HepG2 (cell line): ENCODE results near the gene PCSK6. TPM values are rescaled to one million over a fixed set of nuclear protein-coding genes. Genes with fewer than 3 reads are reported as not detected.
A peak's percentile ranks its signal among the peaks of the same experiment; 100 is the strongest.

ENCODE experiments used
- BCL6 ChIP-seq: IDR thresholded peaks from 2 replicates; pipeline ENCODE4 v1.6.1; 2016; ENCODE audit warnings: missing genetic modification reagents, missing compliant biosample characterization
- CBX5 ChIP-seq: sonication (generic); formaldehyde crosslinking; IDR thresholded peaks from 2 replicates; pipeline ENCODE4 v1.4.0; 2020; ENCODE audit warnings: missing genetic modification reagents, borderline replicate concordance
- DMAP1 ChIP-seq: IDR thresholded peaks from 2 replicates; pipeline ENCODE4 v1.6.1; 2016
- GTF3A ChIP-seq: sonication (generic); formaldehyde crosslinking; conservative IDR thresholded peaks from 2 replicates; pipeline ENCODE4 v1.4.0; 2020; ENCODE audit warnings: mild to moderate bottlenecking, missing genetic modification reagents
- GZF1 ChIP-seq: sonication (generic); formaldehyde crosslinking; IDR thresholded peaks from 2 replicates; pipeline ENCODE4 v1.5.1; 2020; ENCODE audit warnings: mild to moderate bottlenecking, missing genetic modification reagents
- HIVEP1 ChIP-seq: sonication (generic); formaldehyde crosslinking; IDR thresholded peaks from 2 replicates; pipeline ENCODE4 v1.4.0; 2020; ENCODE audit warnings: mild to moderate bottlenecking, missing genetic modification reagents
- HMGXB3 ChIP-seq: sonication (generic); formaldehyde crosslinking; IDR thresholded peaks from 2 replicates; pipeline ENCODE4 v1.4.0; 2020; ENCODE audit warnings: missing genetic modification reagents, borderline replicate concordance
- HNRNPH1 ChIP-seq: fragments of 200-400 bp; formaldehyde crosslinking; optimal IDR thresholded peaks from 2 replicates; pipeline ENCODE3; 2017; ENCODE audit warnings: mild to moderate bottlenecking, low read depth, low read length
- KLF6 ChIP-seq: IDR thresholded peaks from 2 replicates; pipeline ENCODE4 v1.8.0; 2016; ENCODE audit warnings: missing biosample characterization, missing genetic modification reagents
- MED13 ChIP-seq: sonication (generic); formaldehyde crosslinking; IDR thresholded peaks from 2 replicates; pipeline ENCODE4 v1.5.0; 2020; ENCODE audit warnings: missing genetic modification reagents
- MLX ChIP-seq: IDR thresholded peaks from 2 replicates; pipeline ENCODE4 v1.6.1; 2016
- NFKBIZ ChIP-seq: IDR thresholded peaks from 2 replicates; pipeline ENCODE4 v1.6.1; 2018; ENCODE audit warnings: missing genetic modification reagents, missing compliant biosample characterization
- PRDM10 ChIP-seq: sonication (generic); formaldehyde crosslinking; IDR thresholded peaks from 2 replicates; pipeline ENCODE4 v1.4.0; 2020; ENCODE audit warnings: low read depth, missing genetic modification reagents
- SKI ChIP-seq: fragments of 450-650 bp; IDR thresholded peaks from one replicate; pipeline ENCODE4 v1.6.1; 2018; ENCODE audit warnings: mild to moderate bottlenecking; ENCODE audit not compliant: partially characterized antibody
- TARDBP ChIP-seq: sonication (generic); formaldehyde crosslinking; IDR thresholded peaks from 2 replicates; pipeline ENCODE4 v1.8.0; 2022; ENCODE audit warnings: mild to moderate bottlenecking, missing genetic modification reagents
- TSC22D2 ChIP-seq: sonication (generic); formaldehyde crosslinking; IDR thresholded peaks from 2 replicates; pipeline ENCODE4 v1.5.1; 2020; ENCODE audit warnings: missing genetic modification reagents, mild to moderate bottlenecking, borderline replicate concordance
- YEATS2 ChIP-seq: sonication (generic); formaldehyde crosslinking; IDR thresholded peaks from 2 replicates; pipeline ENCODE4 v1.4.0; 2020; ENCODE audit warnings: missing genetic modification reagents, borderline replicate concordance
- ZBTB38 ChIP-seq: sonication (generic); formaldehyde crosslinking; IDR thresholded peaks from 2 replicates; pipeline ENCODE4 v1.5.1; 2020; ENCODE audit warnings: mild to moderate bottlenecking, missing genetic modification reagents
- ZNF10 ChIP-seq: sonication (generic); formaldehyde crosslinking; IDR thresholded peaks from 2 replicates; pipeline ENCODE4 v1.4.0; 2020; ENCODE audit warnings: mild to moderate bottlenecking, low read depth, missing genetic modification reagents, borderline replicate concordance
- ZNF207 ChIP-seq: fragments of 450-650 bp; IDR thresholded peaks from 2 replicates; pipeline ENCODE4 v1.6.1; 2016; ENCODE audit warnings: antibody characterized with exemption, borderline replicate concordance
- ZNF678 ChIP-seq: sonication (generic); formaldehyde crosslinking; IDR thresholded peaks from 2 replicates; pipeline ENCODE4 v1.4.0; 2020; ENCODE audit warnings: mild to moderate bottlenecking, missing genetic modification reagents
- ZNF703 ChIP-seq: sonication (generic); formaldehyde crosslinking; IDR thresholded peaks from 2 replicates; pipeline ENCODE4 v1.5.1; 2020; ENCODE audit warnings: missing genetic modification reagents, mild to moderate bottlenecking, moderate library complexity, borderline replicate concordance
- ZNF75D ChIP-seq: sonication (generic); formaldehyde crosslinking; IDR thresholded peaks from 2 replicates; pipeline ENCODE4 v1.8.1; 2023; ENCODE audit warnings: missing genetic modification reagents, mild to moderate bottlenecking, borderline replicate concordance
- ZNF879 ChIP-seq: sonication (generic); formaldehyde crosslinking; IDR thresholded peaks from 2 replicates; pipeline ENCODE4 v1.8.1; 2023; ENCODE audit warnings: missing genetic modification reagents
- polyA plus RNA-seq, 8 experiments: library from polyadenylated mRNA; depleted of rRNA in 3 of 8; stranded (reverse) in 7 of 8; unstranded in 1 of 8; fragments of >200 nt; fragmentation: Illumina TruSeq in 4 of 8; extraction: Trizol in 4 of 8; gene quantifications; 2 replicates each; pipeline versions ENCODE4 v1.2.1 to v1.2.3, GENCODE V29; 2011 to 2016; ENCODE audit warnings: low read depth in 4 of 8, missing spikeins in 1 of 8, mixed read lengths in 1 of 8; ENCODE audit not compliant: insufficient read depth in 1 of 8
- total RNA-seq, 5 experiments: library from RNA; depleted of rRNA; stranded (reverse); fragments of >200 nt; fragmentation: Illumina TruSeq; extraction: Trizol; gene quantifications; 2 replicates each; pipeline ENCODE4 v1.2.3, GENCODE V29; 2016; ENCODE audit warnings: low read depth in 1 of 5

PCSK6 gene
- total and polyA plus RNA-seq, 2 of the 13 experiments (the other 11 are each of a cell fraction or from before 2014, with no cell fraction given) = 56.5 to 155 TPM

- TF ChIP-seq HIVEP1 (CRISPR knock-in tag) = 0 out of 2 replicates have a peak, but pooled peaks have one; percentile 46
- no peak for TF ChIP-seq ZNF879 (CRISPR knock-in tag)
- TF ChIP-seq KLF6 (CRISPR knock-in tag) = no peak
- no peak for TF ChIP-seq ZNF207
- no peak for TF ChIP-seq BCL6 (CRISPR knock-in tag)
- TF ChIP-seq HNRNPH1 = no peak
- 0 out of 2 replicates have a peak, but pooled peaks have one; percentile 20 for TF ChIP-seq MLX (CRISPR knock-in tag)
- TF ChIP-seq YEATS2 = no peak
- TF ChIP-seq MED13 (CRISPR knock-in tag) = no peak
- TF ChIP-seq DMAP1 (CRISPR knock-in tag) = no peak
- no peak for TF ChIP-seq TSC22D2 (CRISPR knock-in tag)
- no peak for TF ChIP-seq ZNF703 (CRISPR knock-in tag)
- TF ChIP-seq HMGXB3 (CRISPR knock-in tag) = no peak
- no peak for TF ChIP-seq SKI
- TF ChIP-seq ZNF75D = no peak
- no peak for TF ChIP-seq GZF1 (CRISPR knock-in tag)
- no peak for TF ChIP-seq NFKBIZ
- TF ChIP-seq GTF3A (CRISPR knock-in tag) = no peak
- no peak for TF ChIP-seq PRDM10 (CRISPR knock-in tag)
- no peak for TF ChIP-seq ZNF678 (CRISPR knock-in tag)
- 0 out of 2 replicates have a peak, but pooled peaks have one; percentile 76 for TF ChIP-seq CBX5 (CRISPR knock-in tag)
- TF ChIP-seq TARDBP = no peak
- no peak for TF ChIP-seq ZNF10 (CRISPR knock-in tag)
- TF ChIP-seq ZBTB38 (CRISPR knock-in tag) = peak; percentile 80
Observed at GRCh38 chr15:101446518-101447167, 42.9 kb downstream of the PCSK6 start (continued).
